SK-N-SH (cell line): ENCODE data around the gene MED16. TPM values are rescaled to one million over a fixed set of nuclear protein-coding genes. Genes with fewer than 3 reads are reported as not detected.

ENCODE experiments used
- CTCF ChIA-PET: fragments of 300-600, 350-600 bp; formaldehyde crosslinking; extraction: SDS; loops from one replicate; lab custom pipeline; 2021; lab: Yijun Ruan, JAX
- POLR2A ChIA-PET: fragments of 350-600 bp; sonication (Branson Sonifier 250); formaldehyde crosslinking; extraction: SDS; loops from one replicate; lab custom pipeline; 2020; ENCODE audit warnings: antibody characterized with exemption, inconsistent platforms; lab: Yijun Ruan, JAX
- DNase-seq: peaks from one replicate; pipeline ENCODE4 v3.0.0; 2012
- H2AFZ ChIP-seq: fragments of 200-600 bp; sonication (generic); 2 replicates; pipeline ENCODE4 v1.8.1; 2016; ENCODE audit warnings: antibody characterized with exemption, mild to moderate bottlenecking, low read depth
- H3F3A ChIP-seq: fragments of 200-600 bp; sonication (generic); replicated peaks from 2 replicates; pipeline ENCODE3; 2016; ENCODE audit warnings: antibody characterized with exemption, mild to moderate bottlenecking; ENCODE audit not compliant: insufficient read depth
- H3K27ac ChIP-seq, 2 experiments: fragments of 200-500 bp in 1 of 2; fragments of 200-600 bp in 1 of 2; sonication (Bioruptor generic) in 1 of 2; sonication (generic), shearing (Covaris generic) in 1 of 2; 2 replicates each; pipeline versions ENCODE4 v1.5.1 to v1.6.1; 2014 to 2016; ENCODE audit warnings: low read depth in 2 of 2, inconsistent platforms in 1 of 2, low read length in 1 of 2, mild to moderate bottlenecking in 1 of 2, mixed read lengths in 1 of 2
- H3K27me3 ChIP-seq: fragments of 200-600 bp; sonication (generic), shearing (Covaris generic); 2 replicates; pipeline ENCODE4 v1.6.1; 2016; ENCODE audit warnings: mixed run types; ENCODE audit not compliant: insufficient read depth
- H3K36me3 ChIP-seq, 2 experiments: fragments of 200-500 bp in 1 of 2; fragments of 200-600 bp in 1 of 2; sonication (Bioruptor generic) in 1 of 2; sonication (generic) in 1 of 2; replicated peaks in 1 of 2; 2 replicates each; pipeline versions ENCODE3 to v1.5.1; 2014 to 2016; ENCODE audit warnings: low read length in 1 of 2, mild to moderate bottlenecking in 1 of 2; ENCODE audit not compliant: insufficient read depth in 2 of 2, control insufficient read depth in 1 of 2
- H3K4me1 ChIP-seq, 2 experiments: fragments of 200-500 bp in 1 of 2; fragments of 200-600 bp in 1 of 2; sonication (Bioruptor generic) in 1 of 2; sonication (generic), shearing (Covaris generic) in 1 of 2; 2 replicates each; pipeline versions ENCODE4 v1.5.1 to v1.6.1; 2014 to 2016; ENCODE audit warnings: low read depth in 1 of 2, low read length in 1 of 2, mixed run types in 1 of 2; ENCODE audit not compliant: insufficient read depth in 2 of 2, control insufficient read depth in 1 of 2
- H3K4me2 ChIP-seq: fragments of 200-600 bp; sonication (generic), shearing (Covaris generic); 2 replicates; pipeline ENCODE4 v1.6.1; 2017; ENCODE audit warnings: mixed run types
- H3K4me3 ChIP-seq, 2 experiments: fragments of 200-500 bp in 1 of 2; fragments of 200-600 bp in 1 of 2; sonication (Bioruptor generic) in 1 of 2; sonication (generic), shearing (Covaris generic) in 1 of 2; 2 replicates each; pipeline versions ENCODE4 v1.5.1 to v1.8.1; 2014 to 2016; ENCODE audit warnings: low read depth in 2 of 2, inconsistent platforms in 1 of 2, low read length in 1 of 2, mild to moderate bottlenecking in 1 of 2, mixed read lengths in 1 of 2, moderate library complexity in 1 of 2
- H3K79me2 ChIP-seq: fragments of 200-600 bp; sonication (generic); 2 replicates; pipeline ENCODE4 v1.8.1; 2017; ENCODE audit warnings: mild to moderate bottlenecking; ENCODE audit not compliant: insufficient read depth
- H3K9ac ChIP-seq: fragments of 200-600 bp; sonication (generic); 2 replicates; pipeline ENCODE4 v1.6.1; 2017; ENCODE audit warnings: mixed run types
- H3K9me2 ChIP-seq: fragments of 200-600 bp; sonication (generic); 2 replicates; pipeline ENCODE4 v1.6.1; 2017; ENCODE audit warnings: mixed run types
- H3K9me3 ChIP-seq: fragments of 200-600 bp; sonication (generic); 2 replicates; pipeline ENCODE4 v1.6.1; 2017; ENCODE audit warnings: mixed run types, mild to moderate bottlenecking, moderate library complexity
- H4K20me1 ChIP-seq: fragments of 200-600 bp; sonication (generic); 2 replicates; pipeline ENCODE4 v1.6.1; 2017; ENCODE audit warnings: mild to moderate bottlenecking, mixed run types; ENCODE audit not compliant: insufficient read depth
- ELF1 ChIP-seq: IDR thresholded peaks from 2 replicates; pipeline ENCODE4 v1.4.0; 2012
- EZH2phosphoT487 ChIP-seq: fragments of 200-600 bp; sonication (generic); IDR thresholded peaks from 2 replicates; pipeline ENCODE4 v1.6.1; 2017; ENCODE audit warnings: low read depth, mixed run types, mild to moderate bottlenecking, antibody characterized with exemption, moderate library complexity, borderline replicate concordance
- FOXM1 ChIP-seq: IDR thresholded peaks from 2 replicates; pipeline ENCODE4 v1.4.0; 2012; ENCODE audit warnings: low read depth, mild to moderate bottlenecking
- GATA2 ChIP-seq: sonication (generic); formaldehyde crosslinking; IDR thresholded peaks from 2 replicates; pipeline ENCODE4 v1.5.0; 2020; ENCODE audit warnings: mild to moderate bottlenecking, missing genetic modification reagents
- MEF2A ChIP-seq: IDR thresholded peaks from 2 replicates; pipeline ENCODE4 v1.4.0; 2012; ENCODE audit warnings: low read depth, borderline replicate concordance
- MXI1 ChIP-seq: IDR thresholded peaks from 2 replicates; pipeline ENCODE4 v1.6.1; 2012; ENCODE audit warnings: mild to moderate bottlenecking, low read depth, low read length, improper control_type of control experiment
- POLR2AphosphoS5 ChIP-seq: IDR thresholded peaks from 2 replicates; pipeline ENCODE4 v1.6.1; 2012; ENCODE audit warnings: low read depth, low read length
- RAD21 ChIP-seq: IDR thresholded peaks from 2 replicates; pipeline ENCODE4 v1.6.1; 2012; ENCODE audit warnings: mild to moderate bottlenecking, low read length
- RCOR1 ChIP-seq: fragments of 150-350 bp; IDR thresholded peaks from 2 replicates; pipeline ENCODE4 v1.6.1; 2017; ENCODE audit warnings: antibody characterized with exemption, low read length
- RFX5 ChIP-seq: IDR thresholded peaks from 2 replicates; pipeline ENCODE4 v1.6.1; 2012; ENCODE audit warnings: mild to moderate bottlenecking, improper control_type of control experiment, low read length
- RXRA ChIP-seq: IDR thresholded peaks from 2 replicates; pipeline ENCODE4 v1.4.0; 2012; ENCODE audit warnings: low read depth, mild to moderate bottlenecking, borderline replicate concordance
- SIN3A ChIP-seq: IDR thresholded peaks from 2 replicates; pipeline ENCODE4 v1.6.1; 2012; ENCODE audit warnings: low read depth, mild to moderate bottlenecking, low read length, moderate library complexity, borderline replicate concordance
- SMC3 ChIP-seq: IDR thresholded peaks from 2 replicates; pipeline ENCODE4 v1.6.1; 2012; ENCODE audit warnings: low read depth, low read length, improper control_type of control experiment
- TAF1 ChIP-seq: IDR thresholded peaks from 2 replicates; pipeline ENCODE4 v1.6.1; 2012; ENCODE audit warnings: low read depth, mild to moderate bottlenecking, low read length, moderate library complexity, borderline replicate concordance
- TEAD4 ChIP-seq: IDR thresholded peaks from 2 replicates; pipeline ENCODE4 v1.4.0; 2012; ENCODE audit warnings: mild to moderate bottlenecking, borderline replicate concordance; ENCODE audit not compliant: insufficient read depth
- WGBS: methylation state at CpG from one replicate; pipeline ENCODE4 v1.1.6; 2017; ENCODE audit warnings: low lambda C conversion rate; 5-methylcytosine and 5-hydroxymethylcytosine counted together
- polyA plus RNA-seq, 3 experiments: library from polyadenylated mRNA; depleted of rRNA; stranded (reverse); fragments of >200 nt; gene quantifications; 2 replicates each; pipeline ENCODE4 v1.2.3, GENCODE V29; 2012
- TF ChIP-seq, protein P1 (sequence below): IDR thresholded peaks from 2 replicates; pipeline ENCODE4 v1.6.1; 2012; ENCODE audit warnings: mild to moderate bottlenecking, low read depth, low read length, moderate library complexity
- TF ChIP-seq, protein P2 (sequence below): fragments of 150-350 bp; IDR thresholded peaks from 2 replicates; pipeline ENCODE4 v1.6.1; 2017; ENCODE audit warnings: antibody characterized with exemption, low read length, low read depth, borderline replicate concordance

MED16 gene
- polyA plus RNA-seq, 1 of the 3 experiments (the other 2 are of a cell fraction): 40.6 TPM

DNA sequence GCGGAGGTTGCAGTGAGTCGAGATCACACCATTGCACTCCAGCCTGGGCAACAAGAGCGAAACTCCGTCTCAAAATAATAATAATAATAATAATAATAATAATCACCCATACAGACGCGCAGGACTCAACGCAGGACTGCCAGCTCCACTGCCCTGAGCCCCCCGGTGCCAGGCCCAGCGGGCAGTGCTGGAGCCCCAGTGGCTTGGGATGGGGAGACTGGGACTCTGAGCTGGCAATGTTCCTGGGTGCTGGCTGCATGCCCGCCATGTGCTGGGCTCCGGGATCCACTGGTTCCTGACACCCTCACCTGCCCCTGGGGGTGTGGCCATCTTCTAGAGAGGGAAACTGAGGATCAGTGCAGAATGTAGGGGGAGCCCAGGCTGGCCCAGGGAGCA is 65.7 kb downstream of the MED16 start:
- H3K4me3 ChIP-seq: no peak overlapping the region
- H3K27me3 ChIP-seq: peaks cover 30% of the 10 kb centered on the region
- no peak overlapping the region for H2AFZ ChIP-seq
- no peaks in the 10 kb centered on the region for H4K20me1 ChIP-seq
- DNase-seq: no peak
- CTCF ChIA-PET: no interaction called here
- TF ChIP-seq MEF2A (no peak), EZH2phosphoT487 (no peak), TAF1 (no peak), RAD21 (no peak), ELF1 (no peak), TEAD4 (no peak), GATA2 (no peak), RCOR1 (no peak), RXRA (no peak), MXI1 (no peak), SIN3A (no peak), SMC3 (no peak), RFX5 (no peak), FOXM1 (no peak), POLR2AphosphoS5 (no peak)
- TF ChIP-seq, protein P1, sequence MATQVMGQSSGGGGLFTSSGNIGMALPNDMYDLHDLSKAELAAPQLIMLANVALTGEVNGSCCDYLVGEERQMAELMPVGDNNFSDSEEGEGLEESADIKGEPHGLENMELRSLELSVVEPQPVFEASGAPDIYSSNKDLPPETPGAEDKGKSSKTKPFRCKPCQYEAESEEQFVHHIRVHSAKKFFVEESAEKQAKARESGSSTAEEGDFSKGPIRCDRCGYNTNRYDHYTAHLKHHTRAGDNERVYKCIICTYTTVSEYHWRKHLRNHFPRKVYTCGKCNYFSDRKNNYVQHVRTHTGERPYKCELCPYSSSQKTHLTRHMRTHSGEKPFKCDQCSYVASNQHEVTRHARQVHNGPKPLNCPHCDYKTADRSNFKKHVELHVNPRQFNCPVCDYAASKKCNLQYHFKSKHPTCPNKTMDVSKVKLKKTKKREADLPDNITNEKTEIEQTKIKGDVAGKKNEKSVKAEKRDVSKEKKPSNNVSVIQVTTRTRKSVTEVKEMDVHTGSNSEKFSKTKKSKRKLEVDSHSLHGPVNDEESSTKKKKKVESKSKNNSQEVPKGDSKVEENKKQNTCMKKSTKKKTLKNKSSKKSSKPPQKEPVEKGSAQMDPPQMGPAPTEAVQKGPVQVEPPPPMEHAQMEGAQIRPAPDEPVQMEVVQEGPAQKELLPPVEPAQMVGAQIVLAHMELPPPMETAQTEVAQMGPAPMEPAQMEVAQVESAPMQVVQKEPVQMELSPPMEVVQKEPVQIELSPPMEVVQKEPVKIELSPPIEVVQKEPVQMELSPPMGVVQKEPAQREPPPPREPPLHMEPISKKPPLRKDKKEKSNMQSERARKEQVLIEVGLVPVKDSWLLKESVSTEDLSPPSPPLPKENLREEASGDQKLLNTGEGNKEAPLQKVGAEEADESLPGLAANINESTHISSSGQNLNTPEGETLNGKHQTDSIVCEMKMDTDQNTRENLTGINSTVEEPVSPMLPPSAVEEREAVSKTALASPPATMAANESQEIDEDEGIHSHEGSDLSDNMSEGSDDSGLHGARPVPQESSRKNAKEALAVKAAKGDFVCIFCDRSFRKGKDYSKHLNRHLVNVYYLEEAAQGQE: no peak
- TF ChIP-seq, protein P2, sequence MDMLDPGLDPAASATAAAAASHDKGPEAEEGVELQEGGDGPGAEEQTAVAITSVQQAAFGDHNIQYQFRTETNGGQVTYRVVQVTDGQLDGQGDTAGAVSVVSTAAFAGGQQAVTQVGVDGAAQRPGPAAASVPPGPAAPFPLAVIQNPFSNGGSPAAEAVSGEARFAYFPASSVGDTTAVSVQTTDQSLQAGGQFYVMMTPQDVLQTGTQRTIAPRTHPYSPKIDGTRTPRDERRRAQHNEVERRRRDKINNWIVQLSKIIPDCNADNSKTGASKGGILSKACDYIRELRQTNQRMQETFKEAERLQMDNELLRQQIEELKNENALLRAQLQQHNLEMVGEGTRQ: no peak
- TF ChIP-seq, all 33 proteins: peak for 0
- peaks cover 5% of the 10 kb centered on the region for H3F3A ChIP-seq
- no peak overlapping the region for H3K4me2 ChIP-seq
- H3K79me2 ChIP-seq: no peaks in the 10 kb centered on the region
- WGBS: 94% methylated on average over 9 of the region's 11 CpGs
- no peak overlapping the region for H3K9ac ChIP-seq
- no peak overlapping the region for H3K27ac ChIP-seq
- H3K9me2 ChIP-seq: no peaks in the 10 kb centered on the region
- no peaks in the 10 kb centered on the region; a peak in 1 of 4 replicates for H3K4me1 ChIP-seq
- POLR2A ChIA-PET: no interaction called here
- no peaks in the 10 kb centered on the region for H3K36me3 ChIP-seq
- no peaks in the 10 kb centered on the region for H3K9me3 ChIP-seq
